H1 (cell line): Measurements from ENCODE around the gene OTC. TPM values are rescaled to one million over a fixed set of nuclear protein-coding genes. Genes with fewer than 3 reads are reported as not detected.

Experiments used
- NANOG ChIP-seq: IDR thresholded peaks from 2 replicates; pipeline ENCODE4 v1.6.1; 2011; ENCODE audit warnings: low read length, low read depth, mild to moderate bottlenecking, inconsistent platforms; ENCODE audit not compliant: insufficient read depth, poor library complexity, severe bottlenecking
- SIN3A ChIP-seq, 2 experiments: IDR thresholded peaks in 1 of 2; conservative IDR thresholded peaks in 1 of 2; 2 replicates each; pipeline ENCODE4 v1.6.1; 2011 to 2012; ENCODE audit warnings: low read length in 2 of 2, improper control_type of control experiment in 1 of 2, low read depth in 1 of 2, mild to moderate bottlenecking in 1 of 2
- ZNF274 ChIP-seq: IDR thresholded peaks from 2 replicates; pipeline ENCODE4 v1.7.0; 2012; ENCODE audit warnings: low read length, borderline replicate concordance; ENCODE audit errors: extremely low read depth
- polyA plus RNA-seq, 7 experiments: library from polyadenylated mRNA; depleted of rRNA in 3 of 7; stranded (reverse) in 5 of 7; unstranded in 2 of 7; fragments of >200 nt in 5 of 7; fragments of 200-250 nt in 2 of 7; gene quantifications; 1 replicate in 5 of 7; 2 replicates in 1 of 7; 4 replicates in 1 of 7; pipeline versions ENCODE4 v1.2.1 to v1.2.3, GENCODE V29; 2011 to 2013; ENCODE audit warnings: missing spikeins in 2 of 7, mixed read lengths in 2 of 7
- total RNA-seq: library from RNA; stranded (reverse); fragmentation: NEBNext Ultra II Directional; extraction: Animal tissue kit (Norgen Biotek cat#: 25700); gene quantifications from 2 replicates; pipeline ENCODE4 v1.2.1, GENCODE V29; 2021
- TF ChIP-seq, protein P1 (sequence below): IDR thresholded peaks from 2 replicates; pipeline ENCODE4 v1.6.1; 2011; ENCODE audit warnings: low read depth, mild to moderate bottlenecking, low read length; ENCODE audit not compliant: insufficient read depth

Gene OTC
- total and polyA plus RNA-seq, 2 of the 8 experiments (the other 6 are each of a cell fraction or from before 2014, with no cell fraction given), result not detected

DNA sequence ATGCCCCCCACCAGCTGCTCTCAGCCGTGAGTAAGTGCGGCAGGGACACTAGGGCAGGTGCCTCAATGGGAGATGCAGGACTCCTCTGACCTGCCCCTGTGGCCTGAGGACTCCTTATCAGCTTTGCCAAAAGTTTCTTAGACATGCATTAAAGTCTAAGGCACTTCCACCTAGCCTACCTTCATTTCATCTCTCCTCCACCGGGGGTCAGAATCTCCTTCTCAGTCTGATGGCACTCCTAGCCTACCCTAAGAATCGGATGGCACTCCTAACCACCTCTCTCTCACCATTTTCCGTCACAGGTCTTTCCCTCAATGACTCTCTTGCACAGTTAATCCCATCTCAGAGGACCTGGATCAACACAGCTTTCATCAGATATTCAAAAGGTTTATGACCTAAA is 85.9 kb downstream of the OTC start (continued):
- TF ChIP-seq, protein P1, sequence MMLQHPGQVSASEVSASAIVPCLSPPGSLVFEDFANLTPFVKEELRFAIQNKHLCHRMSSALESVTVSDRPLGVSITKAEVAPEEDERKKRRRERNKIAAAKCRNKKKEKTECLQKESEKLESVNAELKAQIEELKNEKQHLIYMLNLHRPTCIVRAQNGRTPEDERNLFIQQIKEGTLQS, result no peak
- no peak for TF ChIP-seq SIN3A (conservative IDR thresholded peaks at IDR 0.05 in 1 of 2, IDR thresholded peaks at IDR 0.05 in 1 of 2; ENCODE audit: low read depth in 1 of 2, low read length in 2 of 2)
- no peak for TF ChIP-seq NANOG
- no peak for TF ChIP-seq ZNF274
